Smooth muscle cell (in vitro differentiated cells): Measurements from ENCODE around the gene TTC6. TPM values are rescaled to one million over a fixed set of nuclear protein-coding genes. Genes with fewer than 3 reads are reported as not detected.

ENCODE experiments used
- DNase-seq: peaks from one replicate; lab custom pipeline; 2025; ENCODE audit not compliant: unreplicated experiment; lab: John Stamatoyannopoulos, UW
- H2AFZ ChIP-seq: fragments of 200-600 bp; sonication (generic); 2 replicates; pipeline ENCODE4 v1.6.0; 2016; ENCODE audit warnings: antibody characterized with exemption, low read depth, mild to moderate bottlenecking
- H3F3A ChIP-seq: fragments of 200-600 bp; sonication (generic); 2 replicates; pipeline ENCODE4 v1.6.0; 2017; ENCODE audit warnings: antibody characterized with exemption, low read depth
- H3K27ac ChIP-seq: fragments of 200-600 bp; sonication (generic); 2 replicates; pipeline ENCODE4 v1.5.1; 2016; ENCODE audit warnings: low read depth, mild to moderate bottlenecking
- H3K27me3 ChIP-seq: fragments of 200-600 bp; sonication (generic); 2 replicates; pipeline ENCODE4 v1.6.1; 2016; ENCODE audit warnings: low read depth, mild to moderate bottlenecking
- H3K36me3 ChIP-seq: fragments of 200-600 bp; sonication (generic); 2 replicates; pipeline ENCODE4 v1.5.1; 2016; ENCODE audit warnings: low read depth
- H3K4me1 ChIP-seq: fragments of 200-600 bp; sonication (generic); 2 replicates; pipeline ENCODE4 v1.5.1; 2016; ENCODE audit warnings: low read depth
- H3K4me2 ChIP-seq: fragments of 200-600 bp; sonication (generic); 2 replicates; pipeline ENCODE4 v1.6.0; 2016; ENCODE audit warnings: mild to moderate bottlenecking
- H3K4me3 ChIP-seq: fragments of 200-600 bp; sonication (generic); 2 replicates; pipeline ENCODE4 v1.5.1; 2016; ENCODE audit warnings: mild to moderate bottlenecking
- H3K79me2 ChIP-seq: fragments of 200-600 bp; sonication (generic); 2 replicates; pipeline ENCODE4 v1.6.0; 2016; ENCODE audit warnings: low read depth, mild to moderate bottlenecking
- H3K9ac ChIP-seq: fragments of 200-600 bp; sonication (generic); 2 replicates; pipeline ENCODE4 v1.6.0; 2016; ENCODE audit warnings: low read depth
- H3K9me3 ChIP-seq: fragments of 200-600 bp; sonication (generic); replicated peaks from 2 replicates; pipeline ENCODE4 v1.5.1; 2016; ENCODE audit warnings: low read depth
- H4K20me1 ChIP-seq: fragments of 200-600 bp; sonication (generic); 2 replicates; pipeline ENCODE4 v1.6.0; 2016; ENCODE audit warnings: low read depth
- WGBS: methylation state at CpG from one replicate; pipeline ENCODE4 v1.1.7; 2016; ENCODE audit warnings: low lambda C conversion rate; 5-methylcytosine and 5-hydroxymethylcytosine counted together
- polyA plus RNA-seq: library from polyadenylated mRNA; unstranded; fragments of >200 nt; fragmentation: Nextera tagmentation; extraction: Ambion mirVana; gene quantifications from 2 replicates; pipeline ENCODE4 v1.2.1, GENCODE V29; 2016
- total RNA-seq: library from RNA; depleted of rRNA; stranded (reverse); fragments of >200 nt; gene quantifications from 2 replicates; pipeline ENCODE4 v1.2.3, GENCODE V29; 2014
- TF ChIP-seq, protein P1 (sequence below): fragments of 200-600 bp; sonication (generic); IDR thresholded peaks from 2 replicates; pipeline ENCODE4 v1.5.1; 2017; ENCODE audit warnings: borderline replicate concordance, mild to moderate bottlenecking, antibody characterized with exemption; ENCODE audit not compliant: insufficient read depth, poor library complexity, severe bottlenecking

Gene TTC6
- total and polyA plus RNA-seq, 2 experiments from 2014 or later: not detected

DNA sequence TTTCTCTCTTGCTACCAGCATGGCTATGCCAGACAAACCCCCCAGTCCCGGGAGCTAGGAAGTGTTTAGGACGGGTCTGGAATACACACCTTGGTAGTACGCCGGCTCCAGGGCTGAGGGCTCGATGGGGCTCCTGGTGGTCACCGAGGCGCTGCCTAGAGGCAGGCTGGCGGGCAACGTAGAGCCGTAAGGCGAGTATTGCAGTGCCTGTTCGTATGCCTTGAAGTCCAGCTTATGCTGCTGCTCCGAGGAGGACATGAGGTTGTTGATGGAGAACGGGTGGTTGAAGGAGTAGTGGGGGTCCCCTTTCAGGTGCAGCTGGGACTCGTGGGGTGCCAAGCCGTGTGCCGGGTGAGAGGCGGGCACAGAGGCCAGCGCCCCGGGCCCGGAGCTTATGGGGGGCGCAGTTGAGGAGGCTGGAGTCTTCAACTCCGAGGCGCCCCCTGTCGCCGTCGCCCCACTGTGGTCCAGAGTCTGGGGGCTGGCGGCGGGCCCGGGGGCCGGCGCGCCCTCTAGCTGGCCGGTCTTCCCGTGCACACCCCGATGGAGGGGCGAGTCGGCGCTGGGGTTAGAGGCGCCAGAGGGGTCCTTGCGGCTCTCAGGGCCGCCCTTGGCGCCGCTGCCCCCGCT lies 4.0 kb upstream of the TTC6 start:
- no peaks in the 10 kb centered on the region for H3K79me2 ChIP-seq
- no peak for DNase-seq

DNA sequence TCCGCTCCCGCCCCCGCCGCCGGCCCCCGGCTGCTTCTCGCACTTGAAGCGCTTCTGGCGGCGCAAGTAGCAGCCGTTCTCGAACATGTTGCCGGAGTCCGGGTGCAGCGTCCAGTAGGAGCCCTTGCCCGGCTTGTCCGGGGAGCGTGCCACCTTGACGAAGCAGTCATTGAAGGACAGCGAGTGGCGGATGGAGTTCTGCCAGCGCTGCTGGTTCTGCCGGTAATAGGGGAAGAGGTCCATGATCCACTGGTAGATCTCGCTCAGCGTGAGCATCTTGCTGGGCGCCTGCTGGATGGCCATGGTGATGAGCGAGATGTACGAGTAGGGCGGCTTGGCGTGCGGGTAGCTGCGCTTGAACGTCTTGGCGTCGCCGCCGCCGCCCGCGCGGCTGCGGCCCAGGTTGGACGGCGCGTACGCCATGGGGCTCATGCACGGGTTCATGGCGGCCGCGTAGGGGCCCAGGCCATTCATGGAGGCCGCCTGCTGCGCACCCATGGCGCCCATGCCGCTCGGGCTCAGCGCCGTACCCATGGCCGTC lies 3.4 kb upstream of the TTC6 start:
- no peak overlapping the region for H3K4me2 ChIP-seq
- H4K20me1 ChIP-seq: no peaks in the 10 kb centered on the region
- no peak overlapping the region for H3K27ac ChIP-seq
- H3K4me3 ChIP-seq: peak overlapping the region; percentile 70
- no peaks in the 10 kb centered on the region for H3K36me3 ChIP-seq
- H3K4me1 ChIP-seq: peaks cover 20% of the 10 kb centered on the region
- no peaks in the 10 kb centered on the region for H3F3A ChIP-seq
- H3K27me3 ChIP-seq: peaks cover 97% of the 10 kb centered on the region
- no peaks in the 10 kb centered on the region for H3K79me2 ChIP-seq
- WGBS: 4% methylated on average over 56 of the region's 58 CpGs
- TF ChIP-seq, protein P1, sequence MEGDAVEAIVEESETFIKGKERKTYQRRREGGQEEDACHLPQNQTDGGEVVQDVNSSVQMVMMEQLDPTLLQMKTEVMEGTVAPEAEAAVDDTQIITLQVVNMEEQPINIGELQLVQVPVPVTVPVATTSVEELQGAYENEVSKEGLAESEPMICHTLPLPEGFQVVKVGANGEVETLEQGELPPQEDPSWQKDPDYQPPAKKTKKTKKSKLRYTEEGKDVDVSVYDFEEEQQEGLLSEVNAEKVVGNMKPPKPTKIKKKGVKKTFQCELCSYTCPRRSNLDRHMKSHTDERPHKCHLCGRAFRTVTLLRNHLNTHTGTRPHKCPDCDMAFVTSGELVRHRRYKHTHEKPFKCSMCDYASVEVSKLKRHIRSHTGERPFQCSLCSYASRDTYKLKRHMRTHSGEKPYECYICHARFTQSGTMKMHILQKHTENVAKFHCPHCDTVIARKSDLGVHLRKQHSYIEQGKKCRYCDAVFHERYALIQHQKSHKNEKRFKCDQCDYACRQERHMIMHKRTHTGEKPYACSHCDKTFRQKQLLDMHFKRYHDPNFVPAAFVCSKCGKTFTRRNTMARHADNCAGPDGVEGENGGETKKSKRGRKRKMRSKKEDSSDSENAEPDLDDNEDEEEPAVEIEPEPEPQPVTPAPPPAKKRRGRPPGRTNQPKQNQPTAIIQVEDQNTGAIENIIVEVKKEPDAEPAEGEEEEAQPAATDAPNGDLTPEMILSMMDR: no peak
- no peak overlapping the region for H2AFZ ChIP-seq
- H3K9me3 ChIP-seq: no peaks in the 10 kb centered on the region
- H3K9ac ChIP-seq: no peak overlapping the region
- DNase-seq: no peak

More for the DNA sequence above, 4.0 kb upstream of the TTC6 start:
- H3K36me3 ChIP-seq: no peaks in the 10 kb centered on the region
- H3K27me3 ChIP-seq: peaks cover 97% of the 10 kb centered on the region
- H3K4me2 ChIP-seq: no peak overlapping the region
- 2% methylated on average over 37 of the region's 45 CpGs for WGBS
- no peak overlapping the region for H2AFZ ChIP-seq
- H3K4me3 ChIP-seq: peak overlapping the region; percentile 70
- no peak overlapping the region for H3K27ac ChIP-seq
- H3K4me1 ChIP-seq: peaks cover 20% of the 10 kb centered on the region
- no peaks in the 10 kb centered on the region for H3K9me3 ChIP-seq
- no peaks in the 10 kb centered on the region for H4K20me1 ChIP-seq
- H3K9ac ChIP-seq: no peak overlapping the region
- TF ChIP-seq, protein P1: no peak
- no peaks in the 10 kb centered on the region for H3F3A ChIP-seq

DNA sequence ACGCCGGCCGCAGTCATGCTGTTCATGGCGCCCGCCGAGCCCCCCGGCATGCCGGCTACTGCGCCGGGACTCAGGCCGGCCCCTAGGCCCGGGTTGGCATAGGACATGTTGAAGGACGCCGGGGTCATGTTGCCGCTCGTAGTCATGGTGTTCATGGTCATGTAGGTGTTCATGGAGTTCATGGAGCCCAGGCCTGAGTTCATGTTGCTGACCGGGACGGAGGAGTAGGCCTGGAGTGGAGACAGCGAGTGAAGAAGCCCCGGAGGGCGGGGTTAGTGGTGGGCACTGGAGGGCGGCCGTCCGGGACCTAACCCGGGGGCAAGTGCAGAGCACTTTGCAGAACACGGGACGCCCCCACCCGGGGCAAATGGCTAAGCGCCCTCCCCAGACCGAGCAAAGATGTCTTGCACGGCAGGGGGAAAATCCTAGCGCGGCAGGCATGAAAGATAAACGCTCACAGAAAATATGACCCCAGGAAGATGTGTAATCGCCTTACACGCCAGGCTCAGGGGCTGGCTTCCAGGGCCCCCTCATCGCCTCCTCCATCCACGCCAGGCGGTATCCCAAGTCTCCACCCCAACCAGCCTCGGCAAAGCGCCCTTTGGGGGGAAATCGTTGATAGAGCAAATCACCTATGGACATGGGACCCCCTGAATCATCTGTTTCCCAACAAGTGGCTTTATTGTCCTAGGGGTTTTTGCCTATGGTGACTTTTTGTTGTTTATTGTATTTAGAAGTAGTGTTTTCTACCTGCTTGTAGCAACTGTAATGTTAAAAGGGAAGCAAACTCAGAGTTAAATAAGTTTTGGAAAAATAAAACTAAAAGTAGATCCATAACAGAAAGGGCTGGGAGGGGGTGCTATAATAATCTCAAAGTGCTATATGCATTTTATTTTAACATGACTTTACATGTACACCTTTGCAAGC lies 2.7 kb upstream of the TTC6 start:
- Histone ChIP-seq H3K4me3 (peak overlapping the region; percentile 70), H3K79me2 (no peaks in the 10 kb centered on the region), H3F3A (no peaks in the 10 kb centered on the region), H3K27me3 (peaks cover 97% of the 10 kb centered on the region), H2AFZ (no peak overlapping the region), H3K9ac (no peak overlapping the region), H3K9me3 (no peaks in the 10 kb centered on the region), H3K36me3 (no peaks in the 10 kb centered on the region), H4K20me1 (no peaks in the 10 kb centered on the region), H3K4me2 (no peak overlapping the region), H3K27ac (no peak overlapping the region), H3K4me1 (peaks cover 17% of the 10 kb centered on the region)
- TF ChIP-seq, protein P1: no peak
- WGBS: 16% methylated on average over 40 of the region's 42 CpGs
- DNase-seq: no peak
